Large intestine (tissue), 3 donors: ENCODE results near the gene QDPR. TPM values are rescaled to one million over a fixed set of nuclear protein-coding genes. Genes with fewer than 3 reads are reported as not detected.
"Not testable (repeated sequence)": the region's sequence is repeated elsewhere in the genome, so short reads cannot be mapped to it uniquely, and the experiment has no call there.

Source experiments
- DNase-seq, 2 donors: peaks; one replicate each; pipeline versions ENCODE4 v3.0.0 to v3.0.0-alpha.2; 2013
- H3K27ac ChIP-seq: one replicate; pipeline ENCODE4 v1.5.1; 2013; ENCODE audit warnings: low read length
- H3K27me3 ChIP-seq: 2 replicates; pipeline ENCODE4 v1.6.1; 2013; ENCODE audit warnings: low read length; ENCODE audit not compliant: control insufficient read depth, insufficient read depth
- H3K36me3 ChIP-seq: 2 replicates; pipeline ENCODE4 v1.6.1; 2013; ENCODE audit warnings: low read length; ENCODE audit not compliant: control insufficient read depth, insufficient read depth
- H3K4me1 ChIP-seq: one replicate; pipeline ENCODE4 v1.6.1; 2013; ENCODE audit warnings: low read length; ENCODE audit not compliant: control insufficient read depth, insufficient read depth
- H3K4me3 ChIP-seq: one replicate; pipeline ENCODE4 v1.5.1; 2013; ENCODE audit warnings: low read length
- H3K9me3 ChIP-seq: one replicate; pipeline ENCODE4 v1.6.1; 2013; ENCODE audit warnings: mild to moderate bottlenecking, low read depth, low read length, moderate library complexity; ENCODE audit not compliant: control insufficient read depth
- WGBS: methylation state at CpG from one replicate; pipeline ENCODE4 v1.1.5; 2013; ENCODE audit warnings: low lambda C conversion rate; ENCODE audit not compliant: insufficient coverage; 5-methylcytosine and 5-hydroxymethylcytosine counted together
- polyA plus RNA-seq: library from polyadenylated mRNA; unstranded; fragments of 120-200 nt; gene quantifications from one replicate; pipeline ENCODE4 v1.2.1, GENCODE V29; 2013

QDPR gene
- polyA plus RNA-seq, 1 donor: 72.9 TPM

GRCh38 chr4:17476853-17477252 lies 35.0 kb downstream of the QDPR start:
- H3K9me3 ChIP-seq: no peaks in the 10 kb centered on the region
- H3K36me3 ChIP-seq: no peaks in the 10 kb centered on the region
- H3K4me1 ChIP-seq: peaks cover 9% of the 10 kb centered on the region
- no peaks in the 10 kb centered on the region for H3K27me3 ChIP-seq
- no peak for DNase-seq
- WGBS: no CpG with 5 or more reads among the region's 3 CpGs
- no peak overlapping the region for H3K4me3 ChIP-seq
- no peak overlapping the region for H3K27ac ChIP-seq

GRCh38 chr4:17475481-17475880 lies 36.4 kb downstream of the QDPR start:
- Histone ChIP-seq H3K27ac (no peak overlapping the region), H3K4me3 (no peak overlapping the region), H3K9me3 (no peaks in the 10 kb centered on the region), H3K4me1 (peaks cover 2% of the 10 kb centered on the region), H3K27me3 (no peaks in the 10 kb centered on the region), H3K36me3 (no peaks in the 10 kb centered on the region)
- DNase-seq: no peak

- no peak overlapping the region for H3K27ac ChIP-seq
- no peaks in the 10 kb centered on the region for H3K27me3 ChIP-seq
- H3K4me1 ChIP-seq: no peaks in the 10 kb centered on the region
- no peaks in the 10 kb centered on the region for H3K36me3 ChIP-seq
- H3K4me3 ChIP-seq: no peak overlapping the region
- WGBS: 20% methylated on average over 1 of the region's 11 CpGs
- no peaks in the 10 kb centered on the region for H3K9me3 ChIP-seq
- DNase-seq: no peak
Observed at GRCh38 chr4:17469931-17470674, 41.8 kb downstream of the QDPR start.

- Histone ChIP-seq H3K27ac (no peak overlapping the region), H3K4me1 (no peaks in the 10 kb centered on the region), H3K9me3 (no peaks in the 10 kb centered on the region), H3K36me3 (no peaks in the 10 kb centered on the region), H3K4me3 (no peak overlapping the region), H3K27me3 (no peaks in the 10 kb centered on the region)
- DNase-seq: no peak
- WGBS: no CpG with 5 or more reads among the region's 9 CpGs
Observed at GRCh38 chr4:17468619-17469221, 43.2 kb downstream of the QDPR start.

- no peak for DNase-seq
- Histone ChIP-seq H3K27me3 (no peaks in the 10 kb centered on the region), H3K27ac (no peak overlapping the region), H3K36me3 (no peaks in the 10 kb centered on the region), H3K9me3 (no peaks in the 10 kb centered on the region), H3K4me1 (no peaks in the 10 kb centered on the region), H3K4me3 (no peak overlapping the region)
- no CpG with 5 or more reads among the region's 1 CpG for WGBS
Observed at GRCh38 chr4:17463606-17464005, 48.3 kb downstream of the QDPR start.

DNA sequence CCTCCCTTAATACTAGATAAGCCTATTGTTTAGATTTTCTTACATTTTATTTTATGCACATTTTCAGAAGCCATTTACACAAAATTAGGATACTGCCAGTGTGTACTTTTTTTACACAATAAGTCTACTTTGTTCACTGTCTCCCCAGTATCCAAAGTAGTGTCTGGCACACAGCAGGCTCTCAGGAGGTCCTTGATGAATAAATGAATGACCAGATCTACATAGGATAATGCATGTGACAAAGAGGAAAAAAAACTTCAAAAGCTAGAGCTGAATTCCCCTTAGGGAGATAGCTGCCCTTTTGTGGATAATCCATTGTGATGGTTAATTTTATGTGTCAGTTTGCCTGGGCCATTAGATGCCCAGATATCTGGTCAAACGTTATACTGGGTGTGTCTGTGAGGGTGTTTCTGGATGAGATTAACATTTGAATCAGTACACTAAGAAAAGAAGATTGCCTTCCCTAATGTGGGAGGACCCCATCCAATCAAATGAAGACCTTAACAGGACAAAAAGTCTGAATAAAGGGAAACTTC lies 61.6 kb downstream of the QDPR start:
- no peaks in the 10 kb centered on the region for H3K27me3 ChIP-seq
- no peak overlapping the region for H3K27ac ChIP-seq
- WGBS: 0% methylated on average over 1 of the region's 1 CpG
- no peak overlapping the region for H3K4me3 ChIP-seq
- no peaks in the 10 kb centered on the region for H3K4me1 ChIP-seq
- no peaks in the 10 kb centered on the region for H3K36me3 ChIP-seq
- DNase-seq: no peak
- no peaks in the 10 kb centered on the region for H3K9me3 ChIP-seq

GRCh38 chr4:17448689-17449088 lies 63.2 kb downstream of the QDPR start:
- no peaks in the 10 kb centered on the region for H3K9me3 ChIP-seq

DNA sequence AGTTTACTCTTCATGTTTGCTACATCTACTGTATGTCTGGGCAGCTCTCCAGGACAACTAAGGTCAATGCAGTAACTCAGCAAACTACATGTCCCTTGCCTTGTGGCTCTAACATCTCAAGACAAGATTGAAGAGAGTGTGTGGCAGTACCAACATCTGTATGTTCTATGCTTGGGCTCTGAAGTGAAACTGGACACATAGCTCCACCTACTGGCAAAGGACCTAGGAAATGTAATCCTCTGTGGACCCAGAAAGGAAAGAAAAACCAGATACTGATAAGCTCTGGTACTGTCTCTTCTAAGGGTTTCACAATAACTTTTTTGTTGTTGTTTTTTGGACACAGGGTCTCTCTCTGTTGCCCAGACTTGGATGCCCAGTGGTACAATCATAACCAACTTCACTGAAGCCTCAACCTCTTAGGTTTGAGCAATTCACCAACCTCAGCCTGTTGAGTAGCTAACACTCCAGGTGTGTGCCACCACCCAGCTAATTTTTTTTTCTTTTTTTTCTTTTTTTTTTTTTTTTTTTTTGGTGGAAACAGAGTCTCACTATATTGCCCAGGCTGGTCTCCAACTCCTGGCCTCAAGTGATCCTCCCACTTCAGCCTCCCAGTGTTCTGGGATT lies 64.1 kb downstream of the QDPR start:
- Histone ChIP-seq H3K4me3 (no peak overlapping the region), H3K4me1 (no peaks in the 10 kb centered on the region), H3K9me3 (no peaks in the 10 kb centered on the region), H3K36me3 (no peaks in the 10 kb centered on the region), H3K27ac (no peak overlapping the region), H3K27me3 (no peaks in the 10 kb centered on the region)
- DNase-seq: peak; percentile 47 to 64

More at GRCh38 chr4:17448689-17449088, 63.2 kb downstream of the QDPR start:
- WGBS: no CpG with 5 or more reads among the region's 3 CpGs
- Histone ChIP-seq H3K4me1 (no peaks in the 10 kb centered on the region), H3K27me3 (no peaks in the 10 kb centered on the region), H3K36me3 (no peaks in the 10 kb centered on the region), H3K4me3 (no peak overlapping the region), H3K27ac (no peak overlapping the region)
- no peak for DNase-seq

DNA sequence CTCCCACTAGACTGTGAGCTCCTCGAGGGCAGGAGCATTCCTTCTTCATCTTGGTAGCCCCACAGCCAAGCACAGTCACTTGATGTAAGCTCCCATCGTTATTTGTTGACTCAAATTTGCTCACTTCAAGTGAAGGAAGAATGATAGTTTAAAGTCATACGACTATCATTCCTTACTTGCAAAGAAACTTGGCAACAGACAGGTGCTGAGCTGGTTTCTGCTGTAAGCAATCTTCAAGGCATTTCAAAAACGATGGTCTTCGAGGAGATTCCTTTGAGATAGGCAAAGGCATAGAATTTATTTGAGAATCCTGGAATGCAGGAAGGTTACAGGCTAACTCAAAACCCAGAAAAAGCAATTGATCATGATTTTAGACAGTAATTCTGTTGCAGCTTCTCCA lies 64.8 kb downstream of the QDPR start:
- H3K27me3 ChIP-seq: no peaks in the 10 kb centered on the region
- WGBS: no CpG with 5 or more reads among the region's 5 CpGs
- no peak overlapping the region for H3K27ac ChIP-seq
- no peaks in the 10 kb centered on the region for H3K4me1 ChIP-seq
- H3K36me3 ChIP-seq: no peaks in the 10 kb centered on the region
- H3K9me3 ChIP-seq: no peaks in the 10 kb centered on the region
- H3K4me3 ChIP-seq: no peak overlapping the region
- DNase-seq: no peak

DNA sequence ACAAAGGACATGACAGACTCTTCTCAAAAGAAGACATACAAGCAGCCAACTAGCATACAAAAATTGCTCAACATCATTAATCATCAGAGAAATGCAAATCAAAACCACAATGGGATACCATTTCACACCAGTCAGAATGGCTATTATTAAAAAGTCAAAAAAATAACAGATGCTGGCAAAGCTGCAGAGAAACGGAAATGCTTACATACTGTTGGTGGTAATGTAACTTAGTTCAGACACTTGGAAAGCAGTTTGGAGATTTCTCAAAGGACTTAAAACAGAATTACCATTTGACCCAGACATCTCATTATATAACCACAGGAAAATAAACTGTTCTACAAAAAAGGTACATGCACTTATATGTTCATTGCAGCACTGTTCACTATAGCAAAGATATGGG lies 69.4 kb downstream of the QDPR start:
- H3K4me3 ChIP-seq, H3K27me3 ChIP-seq, DNase-seq, H3K4me1 ChIP-seq, H3K9me3 ChIP-seq, H3K27ac ChIP-seq, H3K36me3 ChIP-seq: not testable (repeated sequence)
- no CpG with 5 or more reads among the region's 1 CpG for WGBS
